Measurements from ENCODE around the gene CNTN2.

DNA sequence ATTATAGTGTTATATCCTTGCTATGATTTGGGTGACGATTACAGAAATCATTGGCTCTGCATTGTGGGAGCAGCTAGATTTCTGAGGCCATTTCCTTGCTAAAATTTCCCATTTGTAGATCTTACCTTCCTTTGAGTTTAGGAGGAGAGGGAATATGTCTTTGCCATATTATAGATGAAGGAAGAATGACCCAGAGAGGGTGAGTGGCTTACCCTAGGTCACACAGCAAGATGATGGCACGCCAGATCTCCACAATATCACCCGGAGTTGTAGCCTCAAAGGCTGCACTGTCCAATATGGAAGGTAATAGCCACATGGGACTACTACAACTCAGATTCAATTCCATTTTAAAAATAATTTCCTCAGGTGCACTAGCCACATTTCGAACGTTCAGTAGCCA lies 10.3 kb downstream of the CNTN2 start:
- TF ChIP-seq CTCF (IDR thresholded peaks at IDR 0.05) (no peak), POLR2A (IDR thresholded peaks at IDR 0.05) (no peak), POLR2AphosphoS5 (IDR thresholded peaks at IDR 0.05) (no peak)

Data from prostate gland (tissue), 2 donors.